GM23338 (cell line): ENCODE data around the gene ATG9A. TPM values are rescaled to one million over a fixed set of nuclear protein-coding genes. Genes with fewer than 3 reads are reported as not detected.

Source experiments
- ATAC-seq: fragments of 200-7000 bp; cut with Tn5 transposase; 3 replicates; pipeline ENCODE4 v1.9.1; 2020
- DNase-seq: peaks from one replicate; pipeline ENCODE4 v3.0.0-alpha.2; 2015; ENCODE audit warnings: low spot score
- H2AFZ ChIP-seq: fragments of 200-600 bp; sonication (generic); 2 replicates; pipeline ENCODE4 v1.8.0; 2016; ENCODE audit warnings: antibody characterized with exemption, mild to moderate bottlenecking, moderate library complexity
- H3F3A ChIP-seq: fragments of 200-600 bp; sonication (generic); replicated peaks from 2 replicates; pipeline ENCODE4 v1.8.0; 2017; ENCODE audit warnings: antibody characterized with exemption, mixed run types, low read depth
- H3K27ac ChIP-seq: fragments of 200-600 bp; sonication (generic); 2 replicates; pipeline ENCODE4 v1.6.1; 2016; ENCODE audit warnings: low read depth
- H3K27me3 ChIP-seq: fragments of 200-600 bp; sonication (generic); 2 replicates; pipeline ENCODE4 v1.8.0; 2016; ENCODE audit warnings: mild to moderate bottlenecking, mixed run types, moderate library complexity; ENCODE audit not compliant: insufficient read depth
- H3K36me3 ChIP-seq: fragments of 200-600 bp; sonication (generic); 2 replicates; pipeline ENCODE4 v1.8.0; 2016; ENCODE audit warnings: mild to moderate bottlenecking; ENCODE audit not compliant: insufficient read depth
- H3K4me1 ChIP-seq: fragments of 200-600 bp; sonication (generic); 2 replicates; pipeline ENCODE4 v1.8.0; 2016; ENCODE audit warnings: mild to moderate bottlenecking, moderate library complexity; ENCODE audit not compliant: insufficient read depth
- H3K4me2 ChIP-seq: fragments of 200-600 bp; sonication (generic); 2 replicates; pipeline ENCODE4 v1.7.1; 2017; ENCODE audit warnings: mixed run types
- H3K4me3 ChIP-seq: fragments of 200-600 bp; sonication (generic); 2 replicates; pipeline ENCODE4 v1.6.1; 2016; ENCODE audit warnings: mixed run types
- H3K79me2 ChIP-seq: fragments of 200-600 bp; sonication (generic); replicated peaks from 2 replicates; pipeline ENCODE4 v1.8.0; 2017; ENCODE audit warnings: mild to moderate bottlenecking; ENCODE audit not compliant: insufficient read depth
- H3K9me2 ChIP-seq: fragments of 200-600 bp; sonication (generic); 2 replicates; pipeline ENCODE4 v1.8.0; 2017; ENCODE audit not compliant: insufficient read depth
- H4K20me1 ChIP-seq: fragments of 200-600 bp; sonication (generic); replicated peaks from 2 replicates; pipeline ENCODE4 v1.8.0; 2017; ENCODE audit warnings: mild to moderate bottlenecking; ENCODE audit not compliant: insufficient read depth
- H3K27ac Mint-ChIP-seq: 2 replicates; pipeline ENCODE4 v1.8.0; 2020; ENCODE audit warnings: inconsistent platforms, mild to moderate bottlenecking, moderate library complexity, mixed read lengths
- H3K27me3 Mint-ChIP-seq: 3 replicates; pipeline ENCODE4 v1.8.0; 2022; ENCODE audit warnings: low read depth, mild to moderate bottlenecking, moderate library complexity, mixed read lengths, inconsistent platforms; ENCODE audit not compliant: insufficient read depth, poor library complexity
- H3K36me3 Mint-ChIP-seq: 3 replicates; pipeline ENCODE4 v1.8.0; 2021; ENCODE audit warnings: low read depth, mild to moderate bottlenecking, inconsistent platforms, moderate library complexity, mixed read lengths
- H3K4me1 Mint-ChIP-seq: 3 replicates; pipeline ENCODE4 v1.8.0; 2020; ENCODE audit warnings: mild to moderate bottlenecking, inconsistent platforms, mixed read lengths
- H3K4me3 Mint-ChIP-seq: 3 replicates; pipeline ENCODE4 v1.8.0; 2021; ENCODE audit warnings: moderate library complexity, mild to moderate bottlenecking, inconsistent platforms, mixed read lengths
- H3K9me3 Mint-ChIP-seq: 3 replicates; pipeline ENCODE4 v1.8.0; 2020; ENCODE audit warnings: moderate library complexity, mild to moderate bottlenecking, inconsistent platforms, mixed read lengths
- CREB1 ChIP-seq: fragments of 250-450 bp; sonication (Bioruptor Pico); IDR thresholded peaks from 2 replicates; pipeline ENCODE4 v1.5.0; 2020; ENCODE audit warnings: low read depth, mild to moderate bottlenecking, moderate library complexity
- EZH2 ChIP-seq: fragments of 200-600 bp; sonication (generic); IDR thresholded peaks from one replicate; pipeline ENCODE4 v1.8.0; 2017; ENCODE audit warnings: antibody characterized with exemption, mild to moderate bottlenecking, low read depth; ENCODE audit not compliant: unreplicated experiment
- EZH2phosphoT487 ChIP-seq: fragments of 200-600 bp; sonication (generic); IDR thresholded peaks from one replicate; pipeline ENCODE4 v1.8.1; 2018; ENCODE audit warnings: antibody characterized with exemption; ENCODE audit not compliant: unreplicated experiment
- JUNB ChIP-seq: IDR thresholded peaks from one replicate; pipeline ENCODE4 v1.6.1; 2016; ENCODE audit warnings: antibody characterized with exemption; ENCODE audit not compliant: unreplicated experiment
- NANOG ChIP-seq: IDR thresholded peaks from 2 replicates; pipeline ENCODE4 v1.6.1; 2016; ENCODE audit warnings: antibody characterized with exemption, borderline replicate concordance
- POLR2AphosphoS5 ChIP-seq: IDR thresholded peaks from 2 replicates; pipeline ENCODE4 v1.6.1; 2016; ENCODE audit warnings: antibody characterized with exemption, low read depth
- STAT1 ChIP-seq: IDR thresholded peaks from one replicate; pipeline ENCODE4 v1.6.1; 2016; ENCODE audit warnings: antibody characterized with exemption; ENCODE audit not compliant: unreplicated experiment
- ZNF114 ChIP-seq: fragments of 250-450 bp; sonication (Bioruptor Pico); IDR thresholded peaks from 2 replicates; pipeline ENCODE4 v1.5.0; 2020; ENCODE audit warnings: mild to moderate bottlenecking, moderate library complexity
- ZNF331 ChIP-seq: fragments of 250-450 bp; sonication (Bioruptor Pico); IDR thresholded peaks from 2 replicates; pipeline ENCODE4 v1.5.0; 2020; ENCODE audit warnings: low read depth, mild to moderate bottlenecking, moderate library complexity
- polyA plus RNA-seq: library from polyadenylated mRNA; unstranded; fragments of >200 nt; fragmentation: Nextera tagmentation; extraction: Ambion mirVana; gene quantifications from 2 replicates; pipeline ENCODE4 v1.2.1, GENCODE V29; 2016
- total RNA-seq: library from RNA; depleted of rRNA; stranded (reverse); fragments of >200 nt; shearing (Covaris generic); gene quantifications from 2 replicates; pipeline ENCODE4 v1.2.3, GENCODE V29; 2014
- TF ChIP-seq, protein P1 (sequence below): fragments of 250-450 bp; sonication (Bioruptor Pico); IDR thresholded peaks from 2 replicates; pipeline ENCODE4 v1.5.0; 2020; ENCODE audit warnings: mild to moderate bottlenecking, moderate library complexity
- TF ChIP-seq, protein P2 (sequence below): IDR thresholded peaks from one replicate; pipeline ENCODE4 v1.6.1; 2018; ENCODE audit warnings: antibody characterized with exemption; ENCODE audit not compliant: unreplicated experiment
- TF ChIP-seq, protein P3 (sequence below): IDR thresholded peaks from 2 replicates; pipeline ENCODE4 v1.6.1; 2016; ENCODE audit warnings: antibody characterized with exemption
- TF ChIP-seq, protein P4 (sequence below), 2 experiments: fragments of 200-600 bp in 1 of 2; sonication (generic) in 1 of 2; conservative IDR thresholded peaks; 2 replicates each; pipeline versions ENCODE4 v1.5.1 to v1.6.1; 2016 to 2017; ENCODE audit warnings: antibody characterized with exemption in 2 of 2, low read depth in 2 of 2, mild to moderate bottlenecking in 2 of 2, moderate library complexity in 1 of 2

Gene ATG9A
- total and polyA plus RNA-seq, 2 experiments from 2014 or later: 20.7 to 54.2 TPM

DNA sequence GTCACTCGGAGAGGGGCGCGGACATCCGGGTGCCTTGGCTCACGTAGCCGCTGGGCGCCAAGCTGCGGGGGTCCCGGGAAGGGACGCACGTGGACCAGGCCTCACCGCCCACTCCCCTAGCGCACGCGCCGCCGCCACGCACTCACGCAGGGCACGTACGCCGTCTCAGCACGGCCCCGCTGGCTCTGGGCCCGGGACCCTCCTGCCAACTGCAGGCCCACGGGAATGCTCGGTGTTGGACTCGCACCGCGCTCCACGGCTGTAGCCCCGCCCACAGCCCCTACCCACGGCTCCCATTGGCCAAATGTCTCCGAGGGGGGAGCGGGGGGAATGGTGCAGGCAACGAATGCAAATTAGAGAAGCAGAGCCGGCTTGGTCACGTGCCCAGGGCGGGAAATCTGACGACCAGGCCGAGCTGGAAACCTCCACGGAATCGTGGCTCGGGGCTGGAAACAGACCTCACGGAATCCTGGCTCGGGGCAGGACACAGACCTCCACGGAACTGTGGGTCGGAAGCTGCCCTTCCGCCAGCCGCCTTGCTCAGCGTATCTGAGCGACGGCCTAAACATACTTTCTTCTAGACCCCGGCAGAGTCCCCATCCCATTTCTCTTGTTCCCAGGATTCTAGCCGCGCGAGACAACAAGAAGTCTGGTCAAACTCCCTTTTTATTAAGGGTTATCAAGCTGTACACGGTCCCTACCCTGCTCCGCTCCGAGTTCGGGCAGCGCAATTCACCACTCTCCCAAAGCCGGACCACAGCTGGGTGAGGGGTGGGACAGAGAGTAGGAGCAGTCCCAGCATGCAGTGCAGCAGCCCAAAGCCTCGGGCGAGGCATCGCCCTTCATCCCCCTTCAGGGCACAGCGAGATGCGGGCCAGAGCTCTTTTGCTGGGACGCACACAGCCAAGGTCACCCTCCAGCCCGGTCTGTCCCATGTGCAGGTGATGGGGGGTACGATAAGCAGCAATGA is 10.4 kb downstream of the ATG9A start, which contains the start of gene ABCB6:
TSS of gene ABCB6 (minus strand) at position 227 of the 970 bp plus-strand sequence. CDS start 285 bp downstream, outside the sequence.
- H3K4me2 ChIP-seq: peak within 1 kb of the TSS; percentile 90
- peaks cover 14% of the 10 kb centered on the region for H3K27me3 Mint-ChIP-seq
- no peaks in the 10 kb centered on the region for H3K27me3 ChIP-seq
- H3K4me3 ChIP-seq: peak within 1 kb of the TSS; percentile 81
- peaks cover 17% of the 10 kb centered on the region for H3K4me1 ChIP-seq
- no peaks in the 10 kb centered on the region for H3K9me2 ChIP-seq
- no peaks in the 10 kb centered on the region for H3K79me2 ChIP-seq
- H3K4me3 Mint-ChIP-seq: peak within 1 kb of the TSS; percentile 90
- H3K4me1 Mint-ChIP-seq: peaks cover 21% of the 10 kb centered on the region
- H3K27ac ChIP-seq: peak within 1 kb of the TSS; percentile 80; the same call in 1 of the 2 replicates
- H4K20me1 ChIP-seq: no peaks in the 10 kb centered on the region; the same call in 1 of the 2 replicates
- ATAC-seq (peak; percentile 73), DNase-seq (peak; percentile 95)
- H3K27ac Mint-ChIP-seq: peak within 1 kb of the TSS; percentile 95
- TF ChIP-seq ZNF331 (CRISPR knock-in tag) (no peak), STAT1 (no peak), NANOG (no peak), ZNF114 (no peak), EZH2 (no peak), POLR2AphosphoS5 (peak; percentile 84), JUNB (no peak), CREB1 (CRISPR knock-in tag) (no peak), EZH2phosphoT487 (no peak)
- TF ChIP-seq, protein P1, sequence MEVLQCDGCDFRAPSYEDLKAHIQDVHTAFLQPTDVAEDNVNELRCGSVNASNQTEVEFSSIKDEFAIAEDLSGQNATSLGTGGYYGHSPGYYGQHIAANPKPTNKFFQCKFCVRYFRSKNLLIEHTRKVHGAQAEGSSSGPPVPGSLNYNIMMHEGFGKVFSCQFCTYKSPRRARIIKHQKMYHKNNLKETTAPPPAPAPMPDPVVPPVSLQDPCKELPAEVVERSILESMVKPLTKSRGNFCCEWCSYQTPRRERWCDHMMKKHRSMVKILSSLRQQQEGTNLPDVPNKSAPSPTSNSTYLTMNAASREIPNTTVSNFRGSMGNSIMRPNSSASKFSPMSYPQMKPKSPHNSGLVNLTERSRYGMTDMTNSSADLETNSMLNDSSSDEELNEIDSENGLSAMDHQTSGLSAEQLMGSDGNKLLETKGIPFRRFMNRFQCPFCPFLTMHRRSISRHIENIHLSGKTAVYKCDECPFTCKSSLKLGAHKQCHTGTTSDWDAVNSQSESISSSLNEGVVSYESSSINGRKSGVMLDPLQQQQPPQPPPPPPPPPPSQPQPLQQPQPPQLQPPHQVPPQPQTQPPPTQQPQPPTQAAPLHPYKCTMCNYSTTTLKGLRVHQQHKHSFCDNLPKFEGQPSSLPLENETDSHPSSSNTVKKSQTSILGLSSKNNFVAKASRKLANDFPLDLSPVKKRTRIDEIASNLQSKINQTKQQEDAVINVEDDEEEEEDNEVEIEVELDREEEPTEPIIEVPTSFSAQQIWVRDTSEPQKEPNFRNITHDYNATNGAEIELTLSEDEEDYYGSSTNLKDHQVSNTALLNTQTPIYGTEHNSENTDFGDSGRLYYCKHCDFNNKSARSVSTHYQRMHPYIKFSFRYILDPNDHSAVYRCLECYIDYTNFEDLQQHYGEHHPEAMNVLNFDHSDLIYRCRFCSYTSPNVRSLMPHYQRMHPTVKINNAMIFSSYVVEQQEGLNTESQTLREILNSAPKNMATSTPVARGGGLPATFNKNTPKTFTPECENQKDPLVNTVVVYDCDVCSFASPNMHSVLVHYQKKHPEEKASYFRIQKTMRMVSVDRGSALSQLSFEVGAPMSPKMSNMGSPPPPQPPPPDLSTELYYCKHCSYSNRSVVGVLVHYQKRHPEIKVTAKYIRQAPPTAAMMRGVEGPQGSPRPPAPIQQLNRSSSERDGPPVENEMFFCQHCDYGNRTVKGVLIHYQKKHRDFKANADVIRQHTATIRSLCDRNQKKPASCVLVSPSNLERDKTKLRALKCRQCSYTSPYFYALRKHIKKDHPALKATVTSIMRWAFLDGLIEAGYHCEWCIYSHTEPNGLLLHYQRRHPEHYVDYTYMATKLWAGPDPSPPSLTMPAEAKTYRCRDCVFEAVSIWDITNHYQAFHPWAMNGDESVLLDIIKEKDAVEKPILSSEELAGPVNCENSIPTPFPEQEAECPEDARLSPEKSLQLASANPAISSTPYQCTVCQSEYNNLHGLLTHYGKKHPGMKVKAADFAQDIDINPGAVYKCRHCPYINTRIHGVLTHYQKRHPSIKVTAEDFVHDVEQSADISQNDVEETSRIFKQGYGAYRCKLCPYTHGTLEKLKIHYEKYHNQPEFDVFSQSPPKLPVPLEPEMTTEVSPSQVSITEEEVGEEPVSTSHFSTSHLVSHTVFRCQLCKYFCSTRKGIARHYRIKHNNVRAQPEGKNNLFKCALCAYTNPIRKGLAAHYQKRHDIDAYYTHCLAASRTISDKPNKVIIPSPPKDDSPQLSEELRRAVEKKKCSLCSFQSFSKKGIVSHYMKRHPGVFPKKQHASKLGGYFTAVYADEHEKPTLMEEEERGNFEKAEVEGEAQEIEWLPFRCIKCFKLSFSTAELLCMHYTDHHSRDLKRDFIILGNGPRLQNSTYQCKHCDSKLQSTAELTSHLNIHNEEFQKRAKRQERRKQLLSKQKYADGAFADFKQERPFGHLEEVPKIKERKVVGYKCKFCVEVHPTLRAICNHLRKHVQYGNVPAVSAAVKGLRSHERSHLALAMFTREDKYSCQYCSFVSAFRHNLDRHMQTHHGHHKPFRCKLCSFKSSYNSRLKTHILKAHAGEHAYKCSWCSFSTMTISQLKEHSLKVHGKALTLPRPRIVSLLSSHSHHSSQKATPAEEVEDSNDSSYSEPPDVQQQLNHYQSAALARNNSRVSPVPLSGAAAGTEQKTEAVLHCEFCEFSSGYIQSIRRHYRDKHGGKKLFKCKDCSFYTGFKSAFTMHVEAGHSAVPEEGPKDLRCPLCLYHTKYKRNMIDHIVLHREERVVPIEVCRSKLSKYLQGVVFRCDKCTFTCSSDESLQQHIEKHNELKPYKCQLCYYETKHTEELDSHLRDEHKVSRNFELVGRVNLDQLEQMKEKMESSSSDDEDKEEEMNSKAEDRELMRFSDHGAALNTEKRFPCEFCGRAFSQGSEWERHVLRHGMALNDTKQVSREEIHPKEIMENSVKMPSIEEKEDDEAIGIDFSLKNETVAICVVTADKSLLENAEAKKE (CRISPR knock-in tag): no peak
- TF ChIP-seq, protein P2, sequence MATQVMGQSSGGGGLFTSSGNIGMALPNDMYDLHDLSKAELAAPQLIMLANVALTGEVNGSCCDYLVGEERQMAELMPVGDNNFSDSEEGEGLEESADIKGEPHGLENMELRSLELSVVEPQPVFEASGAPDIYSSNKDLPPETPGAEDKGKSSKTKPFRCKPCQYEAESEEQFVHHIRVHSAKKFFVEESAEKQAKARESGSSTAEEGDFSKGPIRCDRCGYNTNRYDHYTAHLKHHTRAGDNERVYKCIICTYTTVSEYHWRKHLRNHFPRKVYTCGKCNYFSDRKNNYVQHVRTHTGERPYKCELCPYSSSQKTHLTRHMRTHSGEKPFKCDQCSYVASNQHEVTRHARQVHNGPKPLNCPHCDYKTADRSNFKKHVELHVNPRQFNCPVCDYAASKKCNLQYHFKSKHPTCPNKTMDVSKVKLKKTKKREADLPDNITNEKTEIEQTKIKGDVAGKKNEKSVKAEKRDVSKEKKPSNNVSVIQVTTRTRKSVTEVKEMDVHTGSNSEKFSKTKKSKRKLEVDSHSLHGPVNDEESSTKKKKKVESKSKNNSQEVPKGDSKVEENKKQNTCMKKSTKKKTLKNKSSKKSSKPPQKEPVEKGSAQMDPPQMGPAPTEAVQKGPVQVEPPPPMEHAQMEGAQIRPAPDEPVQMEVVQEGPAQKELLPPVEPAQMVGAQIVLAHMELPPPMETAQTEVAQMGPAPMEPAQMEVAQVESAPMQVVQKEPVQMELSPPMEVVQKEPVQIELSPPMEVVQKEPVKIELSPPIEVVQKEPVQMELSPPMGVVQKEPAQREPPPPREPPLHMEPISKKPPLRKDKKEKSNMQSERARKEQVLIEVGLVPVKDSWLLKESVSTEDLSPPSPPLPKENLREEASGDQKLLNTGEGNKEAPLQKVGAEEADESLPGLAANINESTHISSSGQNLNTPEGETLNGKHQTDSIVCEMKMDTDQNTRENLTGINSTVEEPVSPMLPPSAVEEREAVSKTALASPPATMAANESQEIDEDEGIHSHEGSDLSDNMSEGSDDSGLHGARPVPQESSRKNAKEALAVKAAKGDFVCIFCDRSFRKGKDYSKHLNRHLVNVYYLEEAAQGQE: no peak
- TF ChIP-seq, protein P3, sequence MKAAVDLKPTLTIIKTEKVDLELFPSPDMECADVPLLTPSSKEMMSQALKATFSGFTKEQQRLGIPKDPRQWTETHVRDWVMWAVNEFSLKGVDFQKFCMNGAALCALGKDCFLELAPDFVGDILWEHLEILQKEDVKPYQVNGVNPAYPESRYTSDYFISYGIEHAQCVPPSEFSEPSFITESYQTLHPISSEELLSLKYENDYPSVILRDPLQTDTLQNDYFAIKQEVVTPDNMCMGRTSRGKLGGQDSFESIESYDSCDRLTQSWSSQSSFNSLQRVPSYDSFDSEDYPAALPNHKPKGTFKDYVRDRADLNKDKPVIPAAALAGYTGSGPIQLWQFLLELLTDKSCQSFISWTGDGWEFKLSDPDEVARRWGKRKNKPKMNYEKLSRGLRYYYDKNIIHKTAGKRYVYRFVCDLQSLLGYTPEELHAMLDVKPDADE: peak; percentile 24; the same call in 1 of the 2 replicates
- TF ChIP-seq, protein P4, sequence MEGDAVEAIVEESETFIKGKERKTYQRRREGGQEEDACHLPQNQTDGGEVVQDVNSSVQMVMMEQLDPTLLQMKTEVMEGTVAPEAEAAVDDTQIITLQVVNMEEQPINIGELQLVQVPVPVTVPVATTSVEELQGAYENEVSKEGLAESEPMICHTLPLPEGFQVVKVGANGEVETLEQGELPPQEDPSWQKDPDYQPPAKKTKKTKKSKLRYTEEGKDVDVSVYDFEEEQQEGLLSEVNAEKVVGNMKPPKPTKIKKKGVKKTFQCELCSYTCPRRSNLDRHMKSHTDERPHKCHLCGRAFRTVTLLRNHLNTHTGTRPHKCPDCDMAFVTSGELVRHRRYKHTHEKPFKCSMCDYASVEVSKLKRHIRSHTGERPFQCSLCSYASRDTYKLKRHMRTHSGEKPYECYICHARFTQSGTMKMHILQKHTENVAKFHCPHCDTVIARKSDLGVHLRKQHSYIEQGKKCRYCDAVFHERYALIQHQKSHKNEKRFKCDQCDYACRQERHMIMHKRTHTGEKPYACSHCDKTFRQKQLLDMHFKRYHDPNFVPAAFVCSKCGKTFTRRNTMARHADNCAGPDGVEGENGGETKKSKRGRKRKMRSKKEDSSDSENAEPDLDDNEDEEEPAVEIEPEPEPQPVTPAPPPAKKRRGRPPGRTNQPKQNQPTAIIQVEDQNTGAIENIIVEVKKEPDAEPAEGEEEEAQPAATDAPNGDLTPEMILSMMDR (conservative IDR thresholded peaks at IDR 0.05; ENCODE audit: low read depth in 2 of 2): no peak
- peak within 1 kb of the TSS; percentile 81; the same call in 1 of the 2 replicates for H2AFZ ChIP-seq
- peaks cover 9% of the 10 kb centered on the region; the same call in 1 of the 2 replicates for H3F3A ChIP-seq
- H3K36me3 ChIP-seq: peaks cover 5% of the 10 kb centered on the region; the same call in 1 of the 2 replicates
- H3K9me3 Mint-ChIP-seq: no peaks in the 10 kb centered on the region
- H3K36me3 Mint-ChIP-seq: peaks cover 45% of the 10 kb centered on the region
